H1 (cell line): ENCODE data around the gene IYD.

ENCODE experiments used
- CEBPB ChIP-seq: IDR thresholded peaks from 2 replicates; pipeline ENCODE4 v1.6.1; 2012; ENCODE audit warnings: low read depth, low read length
- CREB1 ChIP-seq: IDR thresholded peaks from 2 replicates; pipeline ENCODE4 v1.6.1; 2012; ENCODE audit warnings: inconsistent platforms
- EZH2 ChIP-seq: fragments of 200-600 bp; sonication (generic); IDR thresholded peaks from 2 replicates; pipeline ENCODE4 v1.7.1; 2012; ENCODE audit warnings: low read depth, mild to moderate bottlenecking, moderate library complexity, low read length, inconsistent platforms; ENCODE audit not compliant: severe bottlenecking
- POLR2A ChIP-seq, 2 experiments: IDR thresholded peaks; 1 replicate in 1 of 2; 2 replicates in 1 of 2; pipeline ENCODE4 v1.6.1; 2011; ENCODE audit warnings: low read depth in 2 of 2, low read length in 2 of 2, mild to moderate bottlenecking in 2 of 2; ENCODE audit errors: control extremely low read depth in 1 of 2
- POLR2AphosphoS5 ChIP-seq: IDR thresholded peaks from 2 replicates; pipeline ENCODE4 v1.6.1; 2011; ENCODE audit warnings: low read depth, low read length
- ZNF274 ChIP-seq: IDR thresholded peaks from 2 replicates; pipeline ENCODE4 v1.7.0; 2012; ENCODE audit warnings: low read length, borderline replicate concordance; ENCODE audit errors: extremely low read depth
- TF ChIP-seq, protein P1 (sequence below), 3 experiments: IDR thresholded peaks; 1 replicate in 2 of 3; 2 replicates in 1 of 3; pipeline versions ENCODE4 v1.5.1 to v1.6.1; 2011; ENCODE audit warnings: low read length in 3 of 3, mild to moderate bottlenecking in 3 of 3, inconsistent platforms in 2 of 3, low read depth in 1 of 3, moderate library complexity in 1 of 3; ENCODE audit not compliant: insufficient read depth in 1 of 3; ENCODE audit errors: control extremely low read depth in 1 of 3

GRCh38 chr6:150413198-150413597, 44.4 kb downstream of the IYD start:
- TF ChIP-seq, protein P1, sequence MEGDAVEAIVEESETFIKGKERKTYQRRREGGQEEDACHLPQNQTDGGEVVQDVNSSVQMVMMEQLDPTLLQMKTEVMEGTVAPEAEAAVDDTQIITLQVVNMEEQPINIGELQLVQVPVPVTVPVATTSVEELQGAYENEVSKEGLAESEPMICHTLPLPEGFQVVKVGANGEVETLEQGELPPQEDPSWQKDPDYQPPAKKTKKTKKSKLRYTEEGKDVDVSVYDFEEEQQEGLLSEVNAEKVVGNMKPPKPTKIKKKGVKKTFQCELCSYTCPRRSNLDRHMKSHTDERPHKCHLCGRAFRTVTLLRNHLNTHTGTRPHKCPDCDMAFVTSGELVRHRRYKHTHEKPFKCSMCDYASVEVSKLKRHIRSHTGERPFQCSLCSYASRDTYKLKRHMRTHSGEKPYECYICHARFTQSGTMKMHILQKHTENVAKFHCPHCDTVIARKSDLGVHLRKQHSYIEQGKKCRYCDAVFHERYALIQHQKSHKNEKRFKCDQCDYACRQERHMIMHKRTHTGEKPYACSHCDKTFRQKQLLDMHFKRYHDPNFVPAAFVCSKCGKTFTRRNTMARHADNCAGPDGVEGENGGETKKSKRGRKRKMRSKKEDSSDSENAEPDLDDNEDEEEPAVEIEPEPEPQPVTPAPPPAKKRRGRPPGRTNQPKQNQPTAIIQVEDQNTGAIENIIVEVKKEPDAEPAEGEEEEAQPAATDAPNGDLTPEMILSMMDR (IDR thresholded peaks at IDR 0.05; ENCODE audit: control extremely low read depth in 1 of 3, insufficient read depth in 1 of 3, low read depth in 1 of 3, low read length in 3 of 3): no peak
- TF ChIP-seq CEBPB (no peak), EZH2 (no peak), CREB1 (no peak), POLR2A (IDR thresholded peaks at IDR 0.05; ENCODE audit: control extremely low read depth in 1 of 2, low read depth in 2 of 2, low read length in 2 of 2) (no peak), POLR2AphosphoS5 (no peak), ZNF274 (no peak)
